ENCODE measurements around the gene NAA38.

NAA38 gene

DNA sequence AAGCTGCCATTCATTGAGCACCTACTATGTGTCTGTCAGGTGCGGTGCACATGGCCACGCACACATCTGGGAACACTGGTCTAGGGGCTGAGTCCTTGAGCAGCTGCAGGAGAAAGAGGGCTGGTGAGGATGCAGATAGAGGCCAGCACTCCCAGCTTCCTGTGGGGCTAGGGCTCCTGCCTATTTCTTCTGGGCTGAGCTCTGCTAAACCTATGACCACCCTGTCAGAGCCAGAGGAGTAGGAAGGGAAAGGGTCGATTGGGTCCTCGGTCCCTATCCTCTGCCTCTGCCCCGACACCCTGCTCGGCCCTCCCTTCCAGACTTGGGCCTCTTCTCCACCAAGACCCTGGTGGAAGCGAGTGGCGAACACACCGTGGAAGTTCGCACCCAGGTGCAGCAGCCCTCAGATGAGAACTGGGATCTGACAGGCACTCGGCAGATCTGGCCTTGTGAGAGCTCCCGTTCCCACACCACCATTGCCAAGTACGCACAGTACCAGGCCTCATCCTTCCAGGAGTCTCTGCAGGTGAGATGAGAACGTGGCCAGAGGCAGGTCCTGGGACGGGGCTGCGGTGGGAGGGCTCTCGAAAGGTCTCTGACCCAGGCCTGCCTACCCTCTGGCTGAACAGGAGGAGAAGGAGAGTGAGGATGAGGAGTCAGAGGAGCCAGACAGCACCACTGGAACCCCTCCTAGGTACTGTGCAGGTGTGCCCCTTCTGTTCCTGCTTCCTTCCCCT lies 6.5 kb downstream of the NAA38 start:
- Histone ChIP-seq H3K27me3 (ENCODE audit: insufficient read depth, low read depth) (no peaks in the 10 kb centered on the region), H3K36me3 (ENCODE audit: insufficient read depth) (no peaks in the 10 kb centered on the region), H3K79me2 (ENCODE audit: insufficient read depth, low read depth) (no peaks in the 10 kb centered on the region), H2AFZ (ENCODE audit: low read depth) (no peak overlapping the region), H4K20me1 (ENCODE audit: insufficient read depth) (no peaks in the 10 kb centered on the region), H3K27ac (no peak overlapping the region), H3K4me3 (IDR thresholded peaks at IDR 0.05; ENCODE audit: insufficient read depth, low read depth, low read length) (no peak overlapping the region), H3K4me2 (no peak overlapping the region), H3K9ac (no peak overlapping the region), H3K4me1 (ENCODE audit: low read depth, poor library complexity, severe bottlenecking) (no peaks in the 10 kb centered on the region)
- TF ChIP-seq, protein P1, sequence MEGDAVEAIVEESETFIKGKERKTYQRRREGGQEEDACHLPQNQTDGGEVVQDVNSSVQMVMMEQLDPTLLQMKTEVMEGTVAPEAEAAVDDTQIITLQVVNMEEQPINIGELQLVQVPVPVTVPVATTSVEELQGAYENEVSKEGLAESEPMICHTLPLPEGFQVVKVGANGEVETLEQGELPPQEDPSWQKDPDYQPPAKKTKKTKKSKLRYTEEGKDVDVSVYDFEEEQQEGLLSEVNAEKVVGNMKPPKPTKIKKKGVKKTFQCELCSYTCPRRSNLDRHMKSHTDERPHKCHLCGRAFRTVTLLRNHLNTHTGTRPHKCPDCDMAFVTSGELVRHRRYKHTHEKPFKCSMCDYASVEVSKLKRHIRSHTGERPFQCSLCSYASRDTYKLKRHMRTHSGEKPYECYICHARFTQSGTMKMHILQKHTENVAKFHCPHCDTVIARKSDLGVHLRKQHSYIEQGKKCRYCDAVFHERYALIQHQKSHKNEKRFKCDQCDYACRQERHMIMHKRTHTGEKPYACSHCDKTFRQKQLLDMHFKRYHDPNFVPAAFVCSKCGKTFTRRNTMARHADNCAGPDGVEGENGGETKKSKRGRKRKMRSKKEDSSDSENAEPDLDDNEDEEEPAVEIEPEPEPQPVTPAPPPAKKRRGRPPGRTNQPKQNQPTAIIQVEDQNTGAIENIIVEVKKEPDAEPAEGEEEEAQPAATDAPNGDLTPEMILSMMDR (conservative IDR thresholded peaks at IDR 0.05; ENCODE audit: low read depth, low read length), result no peak

DNA sequence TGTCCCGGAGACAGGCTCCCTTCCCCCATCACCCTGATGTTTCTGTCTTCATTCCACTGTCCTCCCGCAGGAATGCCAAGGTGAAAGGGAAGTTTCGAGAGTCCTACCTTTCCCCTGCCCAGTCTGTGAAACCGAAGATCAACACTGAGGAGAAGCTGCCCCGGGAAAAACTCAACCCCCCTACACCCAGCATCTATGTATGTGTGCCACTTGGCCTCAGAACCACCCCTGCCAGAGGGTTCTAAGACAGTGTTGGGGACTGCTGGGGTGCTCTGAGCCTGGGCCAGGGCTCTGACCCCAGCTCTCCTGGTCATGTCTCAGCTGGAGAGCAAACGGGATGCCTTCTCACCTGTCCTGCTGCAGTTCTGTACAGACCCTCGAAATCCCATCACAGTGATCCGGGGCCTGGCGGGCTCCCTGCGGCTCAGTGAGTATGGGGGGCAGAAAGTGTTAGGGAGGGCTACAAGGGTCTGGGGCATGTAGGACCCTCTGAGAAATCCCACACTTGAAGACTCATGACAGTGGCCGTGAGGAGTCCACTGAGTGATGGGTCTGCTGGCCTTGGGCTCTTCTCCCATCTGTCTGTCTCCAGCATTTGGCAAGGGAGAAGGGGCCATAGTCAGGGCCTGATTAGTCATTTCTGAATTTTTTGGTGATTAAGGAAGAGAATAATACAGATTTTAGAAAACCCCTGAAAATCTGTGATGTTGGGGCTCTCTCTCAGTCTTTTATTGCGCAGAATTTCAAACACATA lies 7.4 kb downstream of the NAA38 start:
- no peaks in the 10 kb centered on the region for H3K27me3 ChIP-seq (ENCODE audit: insufficient read depth, low read depth)
- no peak overlapping the region for H3K4me2 ChIP-seq
- TF ChIP-seq, protein P1 (conservative IDR thresholded peaks at IDR 0.05; ENCODE audit: low read depth, low read length), result no peak
- no peaks in the 10 kb centered on the region for H4K20me1 ChIP-seq (ENCODE audit: insufficient read depth)
- H3K27ac ChIP-seq, result no peak overlapping the region
- no peak overlapping the region for H3K9ac ChIP-seq
- H2AFZ ChIP-seq (ENCODE audit: low read depth), result no peak overlapping the region
- no peaks in the 10 kb centered on the region for H3K36me3 ChIP-seq (ENCODE audit: insufficient read depth)
- H3K4me1 ChIP-seq (ENCODE audit: low read depth, poor library complexity, severe bottlenecking), result no peaks in the 10 kb centered on the region
- H3K79me2 ChIP-seq (ENCODE audit: insufficient read depth, low read depth), result no peaks in the 10 kb centered on the region
- H3K4me3 ChIP-seq (IDR thresholded peaks at IDR 0.05; ENCODE audit: insufficient read depth, low read depth, low read length), result no peak overlapping the region

DNA sequence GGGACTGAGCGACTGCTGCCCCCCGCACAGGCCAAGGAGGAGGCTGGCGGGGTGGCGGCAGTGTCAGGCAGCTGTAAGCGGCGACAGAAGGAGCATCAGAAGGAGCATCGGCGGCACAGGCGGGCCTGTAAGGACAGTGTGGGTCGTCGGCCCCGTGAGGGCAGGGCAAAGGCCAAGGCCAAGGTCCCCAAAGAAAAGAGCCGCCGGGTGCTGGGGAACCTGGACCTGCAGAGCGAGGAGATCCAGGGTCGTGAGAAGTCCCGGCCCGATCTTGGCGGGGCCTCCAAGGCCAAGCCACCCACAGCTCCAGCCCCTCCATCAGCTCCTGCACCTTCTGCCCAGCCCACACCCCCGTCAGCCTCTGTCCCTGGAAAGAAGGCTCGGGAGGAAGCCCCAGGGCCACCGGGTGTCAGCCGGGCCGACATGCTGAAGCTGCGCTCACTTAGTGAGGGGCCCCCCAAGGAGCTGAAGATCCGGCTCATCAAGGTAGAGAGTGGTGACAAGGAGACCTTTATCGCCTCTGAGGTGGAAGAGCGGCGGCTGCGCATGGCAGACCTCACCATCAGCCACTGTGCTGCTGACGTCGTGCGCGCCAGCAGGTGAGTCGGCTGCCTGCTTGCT lies 8.1 kb downstream of the NAA38 start:
- Histone ChIP-seq H3K27me3 (ENCODE audit: insufficient read depth, low read depth) (no peaks in the 10 kb centered on the region), H3K27ac (no peak overlapping the region), H2AFZ (ENCODE audit: low read depth) (no peak overlapping the region), H3K79me2 (ENCODE audit: insufficient read depth, low read depth) (no peaks in the 10 kb centered on the region), H3K4me1 (ENCODE audit: low read depth, poor library complexity, severe bottlenecking) (no peaks in the 10 kb centered on the region), H3K4me2 (no peak overlapping the region), H4K20me1 (ENCODE audit: insufficient read depth) (no peaks in the 10 kb centered on the region), H3K9ac (no peak overlapping the region), H3K36me3 (ENCODE audit: insufficient read depth) (no peaks in the 10 kb centered on the region), H3K4me3 (IDR thresholded peaks at IDR 0.05; ENCODE audit: insufficient read depth, low read depth, low read length) (no peak overlapping the region)
- TF ChIP-seq, protein P1 (conservative IDR thresholded peaks at IDR 0.05; ENCODE audit: low read depth, low read length), result no peak

DNA sequence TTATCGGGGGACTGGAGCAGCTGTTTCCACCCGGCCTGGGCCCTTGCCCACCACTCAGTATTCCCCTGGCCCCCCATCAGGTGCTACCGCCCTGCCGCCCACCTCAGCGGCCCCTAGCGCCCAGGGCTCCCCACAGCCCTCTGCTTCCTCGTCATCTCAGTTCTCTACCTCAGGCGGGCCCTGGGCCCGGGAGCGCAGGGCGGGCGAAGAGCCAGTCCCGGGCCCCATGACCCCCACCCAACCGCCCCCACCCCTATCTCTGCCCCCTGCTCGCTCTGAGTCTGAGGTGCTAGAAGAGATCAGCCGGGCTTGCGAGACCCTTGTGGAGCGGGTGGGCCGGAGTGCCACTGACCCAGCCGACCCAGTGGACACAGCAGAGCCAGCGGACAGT lies 8.6 kb downstream of the NAA38 start:
- Histone ChIP-seq H3K36me3 (ENCODE audit: insufficient read depth) (no peaks in the 10 kb centered on the region), H3K27ac (no peak overlapping the region), H3K4me2 (no peak overlapping the region), H2AFZ (ENCODE audit: low read depth) (no peak overlapping the region), H3K9ac (no peak overlapping the region), H4K20me1 (ENCODE audit: insufficient read depth) (no peaks in the 10 kb centered on the region), H3K4me3 (IDR thresholded peaks at IDR 0.05; ENCODE audit: insufficient read depth, low read depth, low read length) (no peak overlapping the region), H3K79me2 (ENCODE audit: insufficient read depth, low read depth) (no peaks in the 10 kb centered on the region), H3K4me1 (ENCODE audit: low read depth, poor library complexity, severe bottlenecking) (no peaks in the 10 kb centered on the region), H3K27me3 (ENCODE audit: insufficient read depth, low read depth) (no peaks in the 10 kb centered on the region)
- TF ChIP-seq, protein P1 (conservative IDR thresholded peaks at IDR 0.05; ENCODE audit: low read depth, low read length), result no peak
